ENCODE results near the gene ITPRIPL1.

- TF ChIP-seq YY1 (IDR thresholded peaks at IDR 0.05; ENCODE audit: insufficient read depth, insufficient read length) (no peak), ZNF274 (IDR thresholded peaks at IDR 0.05; ENCODE audit: low read depth, low read length) (no peak)
These were observed 6.4 kb upstream of the ITPRIPL1 start for GRCh38 chr2:96318723-96319122.

Measured in NT2/D1 (cell line).